Hepatocyte (in vitro differentiated cells): ENCODE results near the gene GLIS2. TPM values are rescaled to one million over a fixed set of nuclear protein-coding genes. Genes with fewer than 3 reads are reported as not detected.

Source experiments
- DNase-seq: peaks from one replicate; pipeline ENCODE4 v3.0.0-alpha.2; 2016; ENCODE audit warnings: low spot score
- H2AFZ ChIP-seq: fragments of 200-600 bp; sonication (generic); 2 replicates; pipeline ENCODE4 v1.6.0; 2016; ENCODE audit warnings: antibody characterized with exemption, mild to moderate bottlenecking
- H3K27ac ChIP-seq: fragments of 200-600 bp; sonication (generic); 2 replicates; pipeline ENCODE4 v1.5.1; 2016; ENCODE audit warnings: mild to moderate bottlenecking
- H3K27me3 ChIP-seq: fragments of 200-600 bp; sonication (generic); 2 replicates; pipeline ENCODE4 v1.6.1; 2016
- H3K36me3 ChIP-seq: fragments of 200-600 bp; sonication (generic); replicated peaks from 2 replicates; pipeline ENCODE4 v1.5.1; 2016; ENCODE audit warnings: low read depth; ENCODE audit not compliant: insufficient read depth
- H3K4me1 ChIP-seq: fragments of 200-600 bp; sonication (generic); 2 replicates; pipeline ENCODE4 v1.5.1; 2016; ENCODE audit warnings: mild to moderate bottlenecking, moderate library complexity; ENCODE audit not compliant: insufficient read depth
- H3K4me2 ChIP-seq: fragments of 200-600 bp; sonication (generic); 2 replicates; pipeline ENCODE4 v1.6.0; 2016
- H3K4me3 ChIP-seq: fragments of 200-600 bp; sonication (generic); 2 replicates; pipeline ENCODE4 v1.5.1; 2016; ENCODE audit warnings: mild to moderate bottlenecking
- H3K79me2 ChIP-seq: fragments of 200-600 bp; sonication (generic); 2 replicates; pipeline ENCODE4 v1.6.0; 2017; ENCODE audit warnings: mild to moderate bottlenecking
- H3K9me2 ChIP-seq: fragments of 200-600 bp; sonication (generic); replicated peaks from 2 replicates; pipeline ENCODE4 v1.6.0; 2017; ENCODE audit warnings: mild to moderate bottlenecking; ENCODE audit not compliant: insufficient read depth
- H3K9me3 ChIP-seq: fragments of 200-600 bp; sonication (generic); 2 replicates; pipeline ENCODE4 v1.5.1; 2016; ENCODE audit warnings: low read depth, mild to moderate bottlenecking
- H4K20me1 ChIP-seq: fragments of 200-600 bp; sonication (generic); 2 replicates; pipeline ENCODE4 v1.6.0; 2016; ENCODE audit warnings: mild to moderate bottlenecking; ENCODE audit not compliant: insufficient read depth, poor library complexity, severe bottlenecking
- EZH2 ChIP-seq: fragments of 200-600 bp; sonication (generic); IDR thresholded peaks from 2 replicates; pipeline ENCODE4 v1.6.1; 2016; ENCODE audit warnings: antibody characterized with exemption, mild to moderate bottlenecking, borderline replicate concordance
- EZH2phosphoT487 ChIP-seq: fragments of 200-600 bp; sonication (generic); IDR thresholded peaks from one replicate; pipeline ENCODE4 v1.6.1; 2018; ENCODE audit warnings: antibody characterized with exemption, mild to moderate bottlenecking, low read depth, moderate library complexity; ENCODE audit not compliant: unreplicated experiment, severe bottlenecking
- WGBS: methylation state at CpG from one replicate; pipeline ENCODE4 v1.1.6; 2016; ENCODE audit warnings: low lambda C conversion rate; ENCODE audit errors: missing lambda C conversion rate; 5-methylcytosine and 5-hydroxymethylcytosine counted together
- polyA plus RNA-seq: library from polyadenylated mRNA; unstranded; fragments of >200 nt; fragmentation: Nextera tagmentation; extraction: Ambion mirVana; gene quantifications from 2 replicates; pipeline ENCODE4 v1.2.1, GENCODE V29; 2016
- total RNA-seq: library from RNA; depleted of rRNA; stranded (reverse); fragments of >200 nt; gene quantifications from 2 replicates; pipeline ENCODE4 v1.2.3, GENCODE V29; 2014
- TF ChIP-seq, protein P1 (sequence below): fragments of 200-600 bp; sonication (generic); IDR thresholded peaks from 2 replicates; pipeline ENCODE4 v1.5.1; 2016; ENCODE audit warnings: antibody characterized with exemption, mild to moderate bottlenecking; ENCODE audit not compliant: poor library complexity

Gene GLIS2
- total and polyA plus RNA-seq, 2 experiments from 2014 or later, result 3.6 to 11.3 TPM

DNA sequence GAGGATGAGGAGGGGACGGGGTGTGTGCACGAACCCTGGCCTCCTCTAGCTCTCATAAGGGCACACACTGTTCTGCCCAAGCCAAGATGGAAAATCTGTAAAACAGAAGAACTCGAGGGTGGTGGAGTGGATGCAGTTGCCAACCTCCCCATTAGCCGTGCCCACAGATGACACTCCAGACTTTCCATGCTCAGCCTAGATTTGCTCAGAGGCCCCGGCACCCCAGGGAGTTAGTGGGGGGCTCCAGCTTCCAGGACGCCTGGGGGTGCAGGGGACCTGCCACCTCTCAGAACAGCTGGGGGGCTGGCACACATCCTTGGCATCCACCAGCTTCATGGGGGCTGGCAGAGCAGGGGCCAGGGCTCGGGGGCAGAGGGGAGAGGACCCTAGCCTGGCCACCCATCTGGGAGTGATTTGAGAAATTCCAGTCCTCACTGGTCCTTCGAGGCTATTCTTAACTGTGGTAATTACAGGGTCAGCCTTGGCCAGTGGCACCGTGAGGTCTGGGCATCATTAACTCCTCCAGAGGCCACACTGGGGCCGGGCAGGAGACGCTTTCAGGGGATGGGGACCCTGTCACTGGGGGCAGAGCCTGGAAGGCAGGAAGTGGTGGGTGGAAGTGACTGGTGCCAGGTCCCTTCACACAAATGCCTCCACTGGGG lies 70.1 kb downstream of the GLIS2 start:
- H3K4me2 ChIP-seq, result no peak overlapping the region

DNA sequence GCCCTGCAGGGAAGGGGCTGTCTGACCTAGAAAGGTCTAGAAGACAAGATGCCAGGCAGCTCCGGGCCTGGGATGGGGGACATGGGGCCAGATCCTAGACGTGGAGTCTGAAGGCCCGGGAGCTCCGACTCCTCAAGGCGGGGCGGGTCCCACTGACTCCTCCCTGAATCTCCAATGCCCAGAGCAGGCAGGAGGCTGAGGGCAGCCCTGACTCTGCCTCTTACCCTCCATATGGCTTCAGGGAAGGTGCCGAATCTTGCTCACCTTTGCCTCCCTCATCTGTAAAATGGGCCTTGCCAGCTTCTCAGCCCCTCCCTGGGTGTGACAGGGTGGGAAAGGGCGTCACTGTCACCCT lies 70.6 kb downstream of the GLIS2 start:
- H2AFZ ChIP-seq, result no peak overlapping the region
- peaks cover 47% of the 10 kb centered on the region for H3K4me1 ChIP-seq
- no peak overlapping the region for H3K4me2 ChIP-seq
- H3K4me3 ChIP-seq, result no peak overlapping the region
- WGBS, result 65% methylated on average over 7 of the region's 8 CpGs
- no peaks in the 10 kb centered on the region for H4K20me1 ChIP-seq
- DNase-seq, result no peak
- H3K79me2 ChIP-seq, result no peaks in the 10 kb centered on the region
- no peaks in the 10 kb centered on the region for H3K27me3 ChIP-seq
- H3K9me3 ChIP-seq, result no peaks in the 10 kb centered on the region
- H3K9me2 ChIP-seq, result no peaks in the 10 kb centered on the region
- H3K36me3 ChIP-seq, result no peaks in the 10 kb centered on the region
- TF ChIP-seq EZH2phosphoT487 (no peak), EZH2 (no peak)
- TF ChIP-seq, protein P1, sequence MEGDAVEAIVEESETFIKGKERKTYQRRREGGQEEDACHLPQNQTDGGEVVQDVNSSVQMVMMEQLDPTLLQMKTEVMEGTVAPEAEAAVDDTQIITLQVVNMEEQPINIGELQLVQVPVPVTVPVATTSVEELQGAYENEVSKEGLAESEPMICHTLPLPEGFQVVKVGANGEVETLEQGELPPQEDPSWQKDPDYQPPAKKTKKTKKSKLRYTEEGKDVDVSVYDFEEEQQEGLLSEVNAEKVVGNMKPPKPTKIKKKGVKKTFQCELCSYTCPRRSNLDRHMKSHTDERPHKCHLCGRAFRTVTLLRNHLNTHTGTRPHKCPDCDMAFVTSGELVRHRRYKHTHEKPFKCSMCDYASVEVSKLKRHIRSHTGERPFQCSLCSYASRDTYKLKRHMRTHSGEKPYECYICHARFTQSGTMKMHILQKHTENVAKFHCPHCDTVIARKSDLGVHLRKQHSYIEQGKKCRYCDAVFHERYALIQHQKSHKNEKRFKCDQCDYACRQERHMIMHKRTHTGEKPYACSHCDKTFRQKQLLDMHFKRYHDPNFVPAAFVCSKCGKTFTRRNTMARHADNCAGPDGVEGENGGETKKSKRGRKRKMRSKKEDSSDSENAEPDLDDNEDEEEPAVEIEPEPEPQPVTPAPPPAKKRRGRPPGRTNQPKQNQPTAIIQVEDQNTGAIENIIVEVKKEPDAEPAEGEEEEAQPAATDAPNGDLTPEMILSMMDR, result no peak
- H3K27ac ChIP-seq, result peak overlapping the region; percentile 86

More for the DNA sequence above, 70.1 kb downstream of the GLIS2 start:
- TF ChIP-seq, protein P1, result no peak
- TF ChIP-seq EZH2 (no peak), EZH2phosphoT487 (no peak)
- 79% methylated on average over 11 of the region's 11 CpGs for WGBS
- H2AFZ ChIP-seq, result no peak overlapping the region
- no peaks in the 10 kb centered on the region for H3K9me2 ChIP-seq
- H3K4me1 ChIP-seq, result peaks cover 47% of the 10 kb centered on the region
- H4K20me1 ChIP-seq, result peaks cover 3% of the 10 kb centered on the region
- no peaks in the 10 kb centered on the region for H3K9me3 ChIP-seq
- H3K4me3 ChIP-seq, result no peak overlapping the region
- H3K27me3 ChIP-seq, result no peaks in the 10 kb centered on the region
- H3K79me2 ChIP-seq, result no peaks in the 10 kb centered on the region
- peak overlapping the region; percentile 86 for H3K27ac ChIP-seq
- no peak for DNase-seq
- H3K36me3 ChIP-seq, result no peaks in the 10 kb centered on the region

DNA sequence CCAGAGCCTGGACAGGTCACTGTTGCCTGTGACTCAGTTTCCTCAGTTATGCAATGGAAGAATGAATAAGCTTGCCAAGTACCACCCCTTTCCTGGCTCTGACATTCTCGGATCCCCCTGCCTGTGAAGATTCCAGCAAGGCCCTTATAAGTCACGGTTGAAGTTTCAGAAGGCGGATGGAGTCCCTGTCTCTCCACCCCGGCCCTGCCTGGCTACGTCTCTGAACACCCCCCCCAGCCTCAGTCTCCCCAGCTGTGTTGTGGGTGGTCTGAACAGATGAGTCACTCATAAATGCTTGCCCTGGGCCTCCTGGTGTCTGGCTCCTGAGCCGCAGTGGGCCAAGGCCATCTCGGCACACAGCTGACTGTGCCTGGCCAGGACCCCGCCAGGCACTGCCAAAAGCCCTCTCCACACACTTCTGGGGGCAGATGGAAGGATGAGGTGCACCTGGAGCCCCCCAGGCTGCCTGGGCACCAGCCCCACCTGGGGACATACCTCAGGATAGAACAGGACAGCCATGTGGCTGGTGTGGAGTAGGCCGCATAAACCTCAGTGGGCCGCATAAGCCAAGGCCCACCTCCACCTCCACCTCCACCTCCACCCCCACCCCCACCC lies 71.2 kb downstream of the GLIS2 start:
- Histone ChIP-seq H3K9me3 (no peaks in the 10 kb centered on the region), H2AFZ (no peak overlapping the region), H3K4me1 (peaks cover 50% of the 10 kb centered on the region), H3K4me3 (no peak overlapping the region), H3K36me3 (no peaks in the 10 kb centered on the region), H3K79me2 (no peaks in the 10 kb centered on the region), H3K27me3 (no peaks in the 10 kb centered on the region), H3K4me2 (no peak overlapping the region), H3K27ac (peak overlapping the region; percentile 86), H3K9me2 (no peaks in the 10 kb centered on the region), H4K20me1 (no peaks in the 10 kb centered on the region)
- TF ChIP-seq, protein P1, result no peak
- TF ChIP-seq EZH2 (no peak), EZH2phosphoT487 (no peak)
- WGBS, result 85% methylated on average over 9 of the region's 10 CpGs
- DNase-seq, result no peak
